ENCODE data around the gene ZNF579. TPM values are rescaled to one million over a fixed set of nuclear protein-coding genes. Genes with fewer than 3 reads are reported as not detected.

The ZNF579 gene
- total and polyA plus RNA-seq, 2 of the 13 experiments (the other 11 are each of a cell fraction or from before 2014, with no cell fraction given) = 2.1 to 2.9 TPM

DNA sequence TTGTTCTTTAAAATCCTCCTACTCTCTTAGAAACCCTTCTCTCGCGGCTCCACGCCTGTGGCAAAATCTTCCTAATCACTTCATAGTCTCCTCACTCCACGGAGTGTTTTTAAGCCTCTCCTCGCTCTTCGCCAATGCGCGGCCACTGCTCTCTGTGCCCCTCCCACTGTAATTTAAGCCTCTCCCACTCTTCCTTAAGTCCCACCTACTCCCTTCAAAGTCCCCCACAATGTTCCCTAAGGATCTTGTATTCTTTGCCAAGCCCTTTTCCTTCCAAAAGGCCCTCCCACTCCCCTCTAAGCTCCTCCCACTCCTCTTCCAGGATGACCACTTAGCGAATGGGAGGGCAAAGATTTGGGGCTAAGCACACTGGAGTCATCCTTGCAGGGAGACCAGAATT, 17.4 kb upstream of the ZNF579 start:
- intact Hi-C loops (cut with micrococcal nuclease; ENCODE audit: unreplicated experiment) (loop anchor here (2.0 kb wide), 1 partner anchor 17 kb away; the partner anchor contains the start of gene ZNF579), in situ Hi-C loops (cut with HindIII; ENCODE audit: extremely low pct_ligation_motif_present, low pct_unique_long_range_greater_than_20kb) (no loop called here)
- ATAC-seq = no peak
- Histone ChIP-seq H3K27ac (ENCODE audit: extremely low read length, insufficient read depth, low read length) (no peak overlapping the region), H3K9me3 (ENCODE audit: low read length) (no peaks in the 10 kb centered on the region), H3K36me3 (replicated peaks in 1 of 2; ENCODE audit: control insufficient read depth in 1 of 2, insufficient read depth in 2 of 2, low read length in 2 of 2) (peaks cover 10 to 32% of the 10 kb centered on the region in 2 experiments; a peak in 4 of 5 replicates), H2AFZ (ENCODE audit: low read length) (no peak overlapping the region), H3K4me1 (ENCODE audit: insufficient read depth, low read length) (peaks cover 23% of the 10 kb centered on the region), H3K27me3 (ENCODE audit: control insufficient read depth in 1 of 2, insufficient read depth in 2 of 2, low read length in 2 of 2) (no peaks in the 10 kb centered on the region; a peak in 1 of 5 replicates), H4K20me1 (ENCODE audit: insufficient read depth, low read length) (0 out of 2 replicates have a peak, but pooled peaks cover 6% of the 10 kb centered on the region), H3K9ac (ENCODE audit: insufficient read depth, low read depth, low read length) (no peak overlapping the region), H3K79me2 (ENCODE audit: insufficient read depth, low read length) (peaks cover 2% of the 10 kb centered on the region), H3K4me2 (ENCODE audit: low read depth, low read length) (no peak overlapping the region), H3K4me3 (replicated peaks in 1 of 3; ENCODE audit: insufficient read depth in 1 of 3, low read depth in 2 of 3, low read length in 3 of 3) (no peak overlapping the region)
- FAIRE-seq = no peak
- no peak for DNase-seq (ENCODE audit: low spot score)
- CTCF ChIA-PET (ENCODE audit: low intra/inter-chr PET ratio, low total read pairs) = no interaction called here
- POLR2A ChIA-PET = interaction anchor here (1.1 to 4.9 kb wide), 3 partner anchors 13 to 78 kb away, joined by 3 to 66 read pairs (median 45); partner anchors contain the start of gene ZNF579
- no TSS peak for BruUV-seq (replicated peaks)
- WGBS (ENCODE audit: low lambda C conversion rate) = 98% methylated on average over 9 of the region's 9 CpGs
- TF ChIP-seq, protein P1, sequence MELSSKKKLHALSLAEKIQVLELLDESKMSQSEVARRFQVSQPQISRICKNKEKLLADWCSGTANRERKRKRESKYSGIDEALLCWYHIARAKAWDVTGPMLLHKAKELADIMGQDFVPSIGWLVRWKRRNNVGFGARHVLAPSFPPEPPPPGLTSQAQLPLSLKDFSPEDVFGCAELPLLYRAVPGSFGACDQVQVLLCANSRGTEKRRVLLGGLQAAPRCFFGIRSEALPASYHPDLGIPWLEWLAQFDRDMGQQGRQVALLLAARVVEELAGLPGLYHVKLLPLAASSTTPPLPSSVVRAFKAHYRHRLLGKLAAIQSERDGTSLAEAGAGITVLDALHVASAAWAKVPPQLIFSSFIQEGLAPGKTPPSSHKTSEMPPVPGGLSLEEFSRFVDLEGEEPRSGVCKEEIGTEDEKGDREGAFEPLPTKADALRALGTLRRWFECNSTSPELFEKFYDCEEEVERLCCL (CRISPR knock-in tag; IDR thresholded peaks at IDR 0.05; ENCODE audit: borderline replicate concordance) = no peak
- TF ChIP-seq RFX5 (IDR thresholded peaks at IDR 0.05; ENCODE audit: low read depth, low read length) = no peak
- TF ChIP-seq CBX1 (IDR thresholded peaks at IDR 0.05; ENCODE audit: low read depth) = no peak
- TF ChIP-seq ZNF160 (CRISPR knock-in tag; IDR thresholded peaks at IDR 0.05) = no peak
- TF ChIP-seq PCBP2 (optimal IDR thresholded peaks at IDR 0.05; ENCODE audit: low read depth, low read length, poor library complexity, severe bottlenecking) = no peak
- TF ChIP-seq FOXO1 (CRISPR knock-in tag; IDR thresholded peaks at IDR 0.05) = no peak
- no peak for TF ChIP-seq CAMTA2 (CRISPR knock-in tag; IDR thresholded peaks at IDR 0.05; ENCODE audit: borderline replicate concordance)
- TF ChIP-seq CREM (IDR thresholded peaks at IDR 0.05) = no peak
- no peak for TF ChIP-seq CREM (CRISPR knock-in tag; IDR thresholded peaks at IDR 0.05)
- TF ChIP-seq, protein P2, sequence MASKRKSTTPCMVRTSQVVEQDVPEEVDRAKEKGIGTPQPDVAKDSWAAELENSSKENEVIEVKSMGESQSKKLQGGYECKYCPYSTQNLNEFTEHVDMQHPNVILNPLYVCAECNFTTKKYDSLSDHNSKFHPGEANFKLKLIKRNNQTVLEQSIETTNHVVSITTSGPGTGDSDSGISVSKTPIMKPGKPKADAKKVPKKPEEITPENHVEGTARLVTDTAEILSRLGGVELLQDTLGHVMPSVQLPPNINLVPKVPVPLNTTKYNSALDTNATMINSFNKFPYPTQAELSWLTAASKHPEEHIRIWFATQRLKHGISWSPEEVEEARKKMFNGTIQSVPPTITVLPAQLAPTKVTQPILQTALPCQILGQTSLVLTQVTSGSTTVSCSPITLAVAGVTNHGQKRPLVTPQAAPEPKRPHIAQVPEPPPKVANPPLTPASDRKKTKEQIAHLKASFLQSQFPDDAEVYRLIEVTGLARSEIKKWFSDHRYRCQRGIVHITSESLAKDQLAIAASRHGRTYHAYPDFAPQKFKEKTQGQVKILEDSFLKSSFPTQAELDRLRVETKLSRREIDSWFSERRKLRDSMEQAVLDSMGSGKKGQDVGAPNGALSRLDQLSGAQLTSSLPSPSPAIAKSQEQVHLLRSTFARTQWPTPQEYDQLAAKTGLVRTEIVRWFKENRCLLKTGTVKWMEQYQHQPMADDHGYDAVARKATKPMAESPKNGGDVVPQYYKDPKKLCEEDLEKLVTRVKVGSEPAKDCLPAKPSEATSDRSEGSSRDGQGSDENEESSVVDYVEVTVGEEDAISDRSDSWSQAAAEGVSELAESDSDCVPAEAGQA (IDR thresholded peaks at IDR 0.05; ENCODE audit: low read depth) = no peak
- TF ChIP-seq, protein P2 (CRISPR knock-in tag; IDR thresholded peaks at IDR 0.05; ENCODE audit: borderline replicate concordance) = no peak
- TF ChIP-seq, protein P3, sequence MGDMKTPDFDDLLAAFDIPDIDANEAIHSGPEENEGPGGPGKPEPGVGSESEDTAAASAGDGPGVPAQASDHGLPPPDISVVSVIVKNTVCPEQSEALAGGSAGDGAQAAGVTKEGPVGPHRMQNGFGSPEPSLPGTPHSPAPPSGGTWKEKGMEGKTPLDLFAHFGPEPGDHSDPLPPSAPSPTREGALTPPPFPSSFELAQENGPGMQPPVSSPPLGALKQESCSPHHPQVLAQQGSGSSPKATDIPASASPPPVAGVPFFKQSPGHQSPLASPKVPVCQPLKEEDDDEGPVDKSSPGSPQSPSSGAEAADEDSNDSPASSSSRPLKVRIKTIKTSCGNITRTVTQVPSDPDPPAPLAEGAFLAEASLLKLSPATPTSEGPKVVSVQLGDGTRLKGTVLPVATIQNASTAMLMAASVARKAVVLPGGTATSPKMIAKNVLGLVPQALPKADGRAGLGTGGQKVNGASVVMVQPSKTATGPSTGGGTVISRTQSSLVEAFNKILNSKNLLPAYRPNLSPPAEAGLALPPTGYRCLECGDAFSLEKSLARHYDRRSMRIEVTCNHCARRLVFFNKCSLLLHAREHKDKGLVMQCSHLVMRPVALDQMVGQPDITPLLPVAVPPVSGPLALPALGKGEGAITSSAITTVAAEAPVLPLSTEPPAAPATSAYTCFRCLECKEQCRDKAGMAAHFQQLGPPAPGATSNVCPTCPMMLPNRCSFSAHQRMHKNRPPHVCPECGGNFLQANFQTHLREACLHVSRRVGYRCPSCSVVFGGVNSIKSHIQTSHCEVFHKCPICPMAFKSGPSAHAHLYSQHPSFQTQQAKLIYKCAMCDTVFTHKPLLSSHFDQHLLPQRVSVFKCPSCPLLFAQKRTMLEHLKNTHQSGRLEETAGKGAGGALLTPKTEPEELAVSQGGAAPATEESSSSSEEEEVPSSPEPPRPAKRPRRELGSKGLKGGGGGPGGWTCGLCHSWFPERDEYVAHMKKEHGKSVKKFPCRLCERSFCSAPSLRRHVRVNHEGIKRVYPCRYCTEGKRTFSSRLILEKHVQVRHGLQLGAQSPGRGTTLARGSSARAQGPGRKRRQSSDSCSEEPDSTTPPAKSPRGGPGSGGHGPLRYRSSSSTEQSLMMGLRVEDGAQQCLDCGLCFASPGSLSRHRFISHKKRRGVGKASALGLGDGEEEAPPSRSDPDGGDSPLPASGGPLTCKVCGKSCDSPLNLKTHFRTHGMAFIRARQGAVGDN (CRISPR knock-in tag; IDR thresholded peaks at IDR 0.05) = no peak
